GM19372 (cell line): ENCODE data around the gene UGT1A6.
"Not testable (repeated sequence)": the region's sequence is repeated elsewhere in the genome, so short reads cannot be mapped to it uniquely, and the experiment has no call there.

Experiments
- ATAC-seq: cut with Tn5 transposase; IDR thresholded peaks from one replicate; pipeline ENCODE4 v1.9.1; 2021; ENCODE audit warnings: mild to moderate bottlenecking, low read depth, moderate library complexity; ENCODE audit not compliant: unreplicated experiment

The UGT1A6 gene

GRCh38 chr2:233713262-233713615, 20.5 kb downstream of the UGT1A6 start:
- ATAC-seq, result no peak

DNA sequence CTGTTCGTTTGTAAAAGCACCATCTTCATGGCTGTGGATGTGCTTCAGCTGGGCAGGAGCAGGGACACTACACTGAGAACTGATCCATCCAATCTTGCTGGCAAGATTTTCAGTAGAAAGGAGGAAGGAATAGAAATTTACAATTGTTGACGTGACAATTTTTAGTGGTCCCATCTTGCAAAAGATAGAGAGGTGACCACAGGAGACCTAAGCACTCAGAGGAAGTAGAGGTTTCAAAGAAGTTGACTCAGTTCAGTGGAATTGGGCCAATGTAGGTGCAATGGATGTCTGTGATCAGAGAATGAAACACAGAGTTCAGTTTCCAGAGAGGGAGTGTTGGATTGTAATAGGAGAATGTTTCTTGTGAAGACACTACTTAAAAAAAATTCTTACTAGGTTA, 21.4 kb downstream of the UGT1A6 start:
- ATAC-seq, result no peak

- ATAC-seq, result no peak
Observed at GRCh38 chr2:233718552-233718951, 25.9 kb downstream of the UGT1A6 start, which contains the start of gene UGT1A4. Gene UGT1A4 (plus strand): TSS chr2:233718736. CDS start chr2:233718821, 85 bp downstream.

- no peak for ATAC-seq
Observed at GRCh38 chr2:233728723-233729301, 36.1 kb downstream of the UGT1A6 start, which contains the start of gene UGT1A3. Gene UGT1A3 (plus strand): TSS chr2:233729042. CDS start chr2:233729127, 85 bp downstream.

GRCh38 chr2:233736868-233737653, 44.4 kb downstream of the UGT1A6 start:
- ATAC-seq, result not testable (repeated sequence)

- ATAC-seq, result no peak
Observed at GRCh38 chr2:233740870-233741269, 48.2 kb downstream of the UGT1A6 start.

GRCh38 chr2:233743464-233744259, 51.0 kb downstream of the UGT1A6 start:
- no peak for ATAC-seq

- ATAC-seq, result no peak
Observed at GRCh38 chr2:233745073-233745755, 52.5 kb downstream of the UGT1A6 start.

DNA sequence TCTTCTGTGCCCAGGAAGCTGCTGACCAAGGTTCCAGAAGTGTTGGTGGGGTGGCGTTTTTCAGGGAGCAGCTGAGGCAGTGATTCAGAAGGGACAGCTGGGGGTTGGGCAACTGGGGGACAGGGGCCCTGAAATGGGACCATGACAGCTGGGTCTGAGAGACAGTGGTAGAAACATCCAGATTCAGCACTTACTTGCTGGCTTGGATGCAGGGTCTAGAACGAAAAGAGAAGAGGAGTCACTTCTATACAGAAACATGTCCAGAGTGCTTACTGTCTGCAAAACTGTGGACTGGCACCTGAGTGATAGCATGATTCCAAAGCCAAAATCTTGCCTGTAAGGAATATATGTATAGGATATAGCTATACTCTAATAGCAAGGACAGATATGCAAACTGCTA, 53.1 kb downstream of the UGT1A6 start:
- ATAC-seq, result not testable (repeated sequence)

GRCh38 chr2:233746475-233747282, 54.0 kb downstream of the UGT1A6 start:
- ATAC-seq, result no peak

DNA sequence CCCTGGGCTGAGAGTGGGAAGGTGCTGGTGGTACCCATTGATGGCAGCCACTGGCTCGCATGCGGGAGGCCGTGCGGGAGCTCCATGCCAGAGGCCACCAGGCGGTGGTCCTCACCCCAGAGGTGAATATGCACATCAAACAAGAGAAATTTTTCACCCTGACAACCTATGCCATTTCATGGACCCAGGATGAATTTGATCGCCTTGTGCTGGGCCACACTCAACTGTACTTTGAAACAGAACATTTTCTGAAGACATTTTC, 54.5 kb downstream of the UGT1A6 start:
- no peak for ATAC-seq

- not testable (repeated sequence) for ATAC-seq
Observed at GRCh38 chr2:233750689-233751088, 58.0 kb downstream of the UGT1A6 start.

GRCh38 chr2:233751212-233752009, 58.7 kb downstream of the UGT1A6 start:
- not testable (repeated sequence) for ATAC-seq

DNA sequence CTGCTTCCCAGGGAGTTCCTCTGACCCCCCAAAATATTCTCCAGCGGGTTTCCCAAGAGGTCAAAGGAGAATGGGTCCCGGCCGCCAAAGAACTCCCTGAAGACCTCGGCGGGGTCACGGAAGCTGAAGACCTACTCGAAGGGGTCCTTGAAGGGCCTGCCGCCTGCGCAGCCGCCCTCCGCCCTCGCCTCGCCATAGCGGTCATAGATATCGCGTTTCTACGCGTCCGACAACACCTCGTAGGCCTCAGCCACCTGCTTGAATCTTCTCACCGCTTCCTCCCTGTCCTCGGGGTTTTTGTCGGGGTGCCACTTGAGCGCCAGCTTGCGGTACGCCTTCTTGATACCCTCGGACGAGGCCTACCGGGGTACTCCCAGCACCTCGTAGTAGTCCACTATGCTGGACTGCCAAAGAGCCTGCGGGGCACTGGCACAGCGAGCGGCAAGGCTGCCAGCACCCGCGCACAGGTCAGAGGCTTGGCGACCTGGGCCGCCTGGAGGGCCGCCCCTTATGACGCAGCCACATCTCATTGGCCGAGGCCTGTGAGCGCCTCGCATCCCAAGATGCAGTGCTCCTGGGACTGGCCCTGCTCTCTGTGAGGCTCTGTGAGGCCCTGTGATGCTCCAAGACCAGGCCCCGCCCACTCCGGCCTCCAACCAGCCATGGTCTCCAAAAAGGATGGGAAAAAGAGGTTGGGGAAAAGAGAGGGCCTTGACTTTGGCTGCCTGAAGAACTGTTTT, 62.4 kb downstream of the UGT1A6 start:
- no peak for ATAC-seq

GRCh38 chr2:233756429-233757081, 63.9 kb downstream of the UGT1A6 start:
- no peak for ATAC-seq

- ATAC-seq, result no peak
Observed at GRCh38 chr2:233758141-233758540, 65.5 kb downstream of the UGT1A6 start.

GRCh38 chr2:233758849-233759248, 66.2 kb downstream of the UGT1A6 start:
- no peak for ATAC-seq

DNA sequence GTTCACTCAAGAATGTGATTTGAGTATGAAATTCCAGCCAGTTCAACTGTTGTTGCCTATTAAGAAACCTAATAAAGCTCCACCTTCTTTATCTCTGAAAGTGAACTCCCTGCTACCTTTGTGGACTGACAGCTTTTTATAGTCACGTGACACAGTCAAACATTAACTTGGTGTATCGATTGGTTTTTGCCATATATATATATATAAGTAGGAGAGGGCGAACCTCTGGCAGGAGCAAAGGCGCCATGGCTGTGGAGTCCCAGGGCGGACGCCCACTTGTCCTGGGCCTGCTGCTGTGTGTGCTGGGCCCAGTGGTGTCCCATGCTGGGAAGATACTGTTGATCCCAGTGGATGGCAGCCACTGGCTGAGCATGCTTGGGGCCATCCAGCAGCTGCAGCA, 67.4 kb downstream of the UGT1A6 start, which contains the start of gene UGT1A1:
TSS of gene UGT1A1 (plus strand) at position 228 of the 400 bp plus-strand sequence. CDS start at position 246, 18 bp downstream.
- ATAC-seq, result no peak
